ENCODE measurements around the gene PAK1. TPM values are rescaled to one million over a fixed set of nuclear protein-coding genes. Genes with fewer than 3 reads are reported as not detected.

The PAK1 gene
- total and polyA plus RNA-seq, 2 of the 8 experiments (the other 6 are each of a cell fraction or from before 2014, with no cell fraction given): 87.7 to 151 TPM

- Histone ChIP-seq H2BK120ac (replicated peaks; ENCODE audit: low read depth, low read length) (no peak overlapping the region), H3K27me3 (replicated peaks in 1 of 4; ENCODE audit: control insufficient read depth in 3 of 4, extremely low read depth in 1 of 4, insufficient read depth in 3 of 4, low read length in 3 of 4) (no peaks in the 10 kb centered on the region), H3K18ac (ENCODE audit: extremely low read depth, low read length) (no peak overlapping the region), H4K5ac (ENCODE audit: insufficient read length, low read depth, low read length) (no peak overlapping the region), H3K23me2 (ENCODE audit: low read depth, low read length) (no peaks in the 10 kb centered on the region), H3K27ac (ENCODE audit: low read depth, low read length) (no peak overlapping the region), H4K91ac (replicated peaks; ENCODE audit: insufficient read length, low read length) (no peak overlapping the region), H2BK12ac (ENCODE audit: low read depth, low read length) (no peak overlapping the region), H3K4me2 (ENCODE audit: insufficient read depth in 1 of 2, low read depth in 2 of 2, low read length in 2 of 2) (no peak overlapping the region), H2AFZ (ENCODE audit: low read length) (no peak overlapping the region), H3K14ac (ENCODE audit: insufficient read length) (no peak overlapping the region), H2BK5ac (ENCODE audit: low read depth, low read length) (no peak overlapping the region), H3K4ac (replicated peaks; ENCODE audit: insufficient read length, low read depth, low read length) (no peak overlapping the region), H3K23ac (ENCODE audit: insufficient read length) (no peak overlapping the region), H4K20me1 (replicated peaks in 1 of 2; ENCODE audit: control insufficient read depth in 1 of 2, insufficient read depth in 2 of 2, low read length in 2 of 2) (no peaks in the 10 kb centered on the region), H2BK15ac (ENCODE audit: low read length) (no peak overlapping the region), H3K56ac (replicated peaks; ENCODE audit: insufficient read length, low read depth, low read length) (no peak overlapping the region), H2BK20ac (ENCODE audit: low read length) (no peak overlapping the region), H4K8ac (ENCODE audit: extremely low read depth, insufficient read depth, low read length) (no peak overlapping the region), H3K79me1 (ENCODE audit: low read depth, low read length) (no peaks in the 10 kb centered on the region), H2AK5ac (ENCODE audit: low read depth, low read length) (no peak overlapping the region), H3K4me1 (replicated peaks in 1 of 4; ENCODE audit: control insufficient read depth in 3 of 4, insufficient read depth in 4 of 4, low read length in 3 of 4) (no peaks in the 10 kb centered on the region), H3K79me2 (ENCODE audit: control insufficient read depth in 1 of 2, insufficient read depth in 2 of 2, low read length in 2 of 2) (no peaks in the 10 kb centered on the region), H3K9me3 (ENCODE audit: insufficient read depth in 2 of 2, low read depth in 1 of 2, low read length in 1 of 2) (no peaks in the 10 kb centered on the region), H3K4me3 (ENCODE audit: extremely low read depth in 1 of 4, insufficient read depth in 2 of 4, low read depth in 3 of 4, low read length in 4 of 4) (no peak overlapping the region), H3K9ac (replicated peaks in 1 of 4; ENCODE audit: extremely low read depth in 1 of 4, low read depth in 3 of 4, low read length in 3 of 4) (no peak overlapping the region), H3K36me3 (ENCODE audit: control insufficient read depth in 2 of 4, insufficient read depth in 4 of 4, low read length in 3 of 4) (peaks cover 6 to 56% (median 27%) of the 10 kb centered on the region in 4 experiments)
- FAIRE-seq: no peak
- ChIA-PET POLR2A (ENCODE audit: partially characterized antibody) (no interaction called here), CTCF (ENCODE audit: partially characterized antibody) (interaction anchor here (0.8 kb wide), 1 partner anchor 56 kb away, joined by 3 read pairs; no protein-coding TSS in a partner anchor)
- WGBS, 2 experiments (ENCODE audit: extremely low coverage in 1 of 2, insufficient coverage in 1 of 2, insufficient read length in 1 of 2, insufficient replicate concordance in 2 of 2, low coverage in 1 of 2, low lambda C conversion rate in 2 of 2, missing lambda C conversion rate in 1 of 2): 90% methylated on average over 2 of the region's 2 CpGs; no CpG with 5 or more reads in 1 of the 2 experiments
- DNase-seq (ENCODE audit: low read depth in 1 of 2, low spot score in 2 of 2): no peak
- no peak for TF ChIP-seq EGR1 (IDR thresholded peaks at IDR 0.05; ENCODE audit: borderline replicate concordance, low read depth, low read length)
- no peak for TF ChIP-seq SP1 (IDR thresholded peaks at IDR 0.05; ENCODE audit: low read depth, low read length)
- TF ChIP-seq SAP30 (IDR thresholded peaks at IDR 0.05; ENCODE audit: insufficient read depth, insufficient replicate concordance, low read length): no peak
- no peak for TF ChIP-seq TBP (IDR thresholded peaks at IDR 0.05; ENCODE audit: low read depth, low read length)
- no peak for TF ChIP-seq SUZ12 (IDR thresholded peaks at IDR 0.05; ENCODE audit: low read length)
- TF ChIP-seq PHF8 (conservative IDR thresholded peaks at IDR 0.05; ENCODE audit: low read depth, low read length): no peak
- TF ChIP-seq KDM5A (IDR thresholded peaks at IDR 0.05; ENCODE audit: low read length): no peak
- no peak for TF ChIP-seq EP300 (IDR thresholded peaks at IDR 0.05; ENCODE audit: borderline replicate concordance in 1 of 2, low read depth in 2 of 2, low read length in 2 of 2)
- TF ChIP-seq SIRT6 (IDR thresholded peaks at IDR 0.05; ENCODE audit: low read length): no peak
- no peak for TF ChIP-seq TCF12 (IDR thresholded peaks at IDR 0.05; ENCODE audit: low read depth, low read length)
- TF ChIP-seq YY1 (IDR thresholded peaks at IDR 0.05; ENCODE audit: low read depth, low read length): no peak
- no peak for TF ChIP-seq TEAD4 (IDR thresholded peaks at IDR 0.05; ENCODE audit: low read depth, low read length)
- no peak for TF ChIP-seq BACH1 (IDR thresholded peaks at IDR 0.05; ENCODE audit: low read length)
- TF ChIP-seq RXRA (IDR thresholded peaks at IDR 0.05; ENCODE audit: insufficient read depth, low read depth, low read length): no peak
- no peak for TF ChIP-seq CBX8 (IDR thresholded peaks at IDR 0.05; ENCODE audit: borderline replicate concordance, low read depth, low read length)
- TF ChIP-seq EZH2 (IDR thresholded peaks at IDR 0.05; ENCODE audit: low read depth, low read length, severe bottlenecking): no peak
Measured at GRCh38 chr11:77375107-77375506, 98.8 kb downstream of the PAK1 start.
